Measurements from ENCODE around the gene FAIM2. TPM values are rescaled to one million over a fixed set of nuclear protein-coding genes. Genes with fewer than 3 reads are reported as not detected.

FAIM2 gene
- total RNA-seq, 4 donors from 2014 or later = 0.13 to 1.1 TPM; not detected in 2

DNA sequence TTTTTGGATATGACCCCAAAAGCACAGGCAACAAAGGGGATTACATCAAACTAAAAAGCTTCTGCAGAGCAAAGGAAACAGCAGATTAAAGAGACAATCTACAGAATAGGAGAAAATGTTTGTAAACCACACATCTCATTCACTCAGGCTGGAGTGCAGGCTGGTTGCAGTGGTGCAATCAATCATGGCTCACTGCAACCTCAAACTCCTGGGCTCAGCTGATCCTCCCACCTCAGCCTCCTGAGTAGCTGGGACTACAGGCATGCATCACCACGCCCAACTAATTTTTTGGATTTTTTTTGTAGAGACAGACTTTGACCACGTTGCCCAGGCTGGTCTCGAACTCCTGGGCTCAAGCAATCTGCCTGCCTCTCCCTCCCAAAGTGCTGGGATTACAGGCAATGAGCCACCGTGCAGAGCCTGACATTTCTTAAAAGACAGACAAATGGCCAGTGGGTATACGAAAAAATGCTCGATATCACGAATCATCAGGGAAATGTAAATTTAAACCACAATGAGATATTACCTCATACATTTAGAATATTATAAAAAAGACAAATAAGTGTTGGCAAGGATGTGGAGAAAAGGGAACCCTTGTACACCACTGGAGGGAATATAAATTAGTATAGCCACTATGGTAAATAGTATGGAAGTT, 85.3 kb downstream of the FAIM2 start:
- intact Hi-C loops (cut with DNase I; ENCODE audit: low total_unique reads) = no loop called here

More for the DNA sequence above, 85.3 kb downstream of the FAIM2 start:
- DNase-seq (no peak), ATAC-seq (no peak)
- no peak overlapping the region for H3K27ac ChIP-seq
- in situ Hi-C loops (cut with MboI; ENCODE audit: low sequenced_read_pairs in 4 of 4) = no loop called here
- H3K36me3 ChIP-seq = no peaks in the 10 kb centered on the region
- H3K9me3 ChIP-seq = no peaks in the 10 kb centered on the region
- TF ChIP-seq POLR2A (IDR thresholded peaks at IDR 0.05) = no peak
- no peaks in the 10 kb centered on the region for H3K27me3 ChIP-seq
- H3K4me1 ChIP-seq = peaks cover 17 to 32% of the 10 kb centered on the region in 2 donors
- H3K4me3 ChIP-seq = no peak overlapping the region

Other genes with a start within 250 kb of the FAIM2 start
- 1 to 10 TPM; 2.0 to 5.5 (median 4.9) TPM for gene FMNL3, start 196.5 kb downstream of the FAIM2 start, total RNA-seq
- gene TMBIM6, start 162.3 kb downstream of the FAIM2 start, total RNA-seq = 100 to 1,000 TPM; 181 to 310 (median 224) TPM
- gene NCKAP5L, start 75.5 kb downstream of the FAIM2 start, total RNA-seq = 10 to 100 TPM in 3 of 4 donors, 1 to 10 TPM in 1; 8.4 to 15.5 (median 10.4) TPM
- 1 to 10 TPM; 1.2 to 2.7 (median 2.3) TPM for gene BCDIN3D, start 60.8 kb downstream of the FAIM2 start, total RNA-seq
- not detected for gene AQP2, start 46.8 kb upstream of the FAIM2 start, total RNA-seq
- not detected for gene AQP5, start 58.0 kb upstream of the FAIM2 start, total RNA-seq
- gene AQP6, start 69.0 kb upstream of the FAIM2 start, total RNA-seq = not detected
- 10 to 100 TPM in 1 of 4 donors, 1 to 10 TPM in 3; 5.6 to 13.3 (median 6.5) TPM for gene RACGAP1, start 121.6 kb upstream of the FAIM2 start, total RNA-seq
- under 1 TPM in 2 of 4 donors, not detected in 2; 0.15 to 0.53 TPM for gene ASIC1, start 153.7 kb upstream of the FAIM2 start, total RNA-seq
- 10 to 100 TPM; 16.9 to 27.3 (median 20.1) TPM for gene SMARCD1, start 181.4 kb upstream of the FAIM2 start, total RNA-seq
- 100 to 1,000 TPM in 3 of 4 donors, 10 to 100 TPM in 1; 68.2 to 763 (median 288) TPM for gene GPD1, start 200.1 kb upstream of the FAIM2 start, total RNA-seq
- 100 to 1,000 TPM in 3 of 4 donors, 10 to 100 TPM in 1; 98.8 to 137 (median 106) TPM for gene COX14, start 208.3 kb upstream of the FAIM2 start, total RNA-seq